Stimulated activated CD8-positive, alpha-beta memory T cell treated with anti-CD3 and anti-CD28 coated beads, Interleukin-2, amount 100 ng/mL, for 1 hour (primary cell): Measurements from ENCODE around the gene TMEM200C.

Source experiments
- DNase-seq, 2 donors: peaks; one replicate each; pipeline ENCODE4 v3.0.0-alpha.2; 2020; ENCODE audit warnings: low read depth in 2 of 2

Gene TMEM200C

DNA sequence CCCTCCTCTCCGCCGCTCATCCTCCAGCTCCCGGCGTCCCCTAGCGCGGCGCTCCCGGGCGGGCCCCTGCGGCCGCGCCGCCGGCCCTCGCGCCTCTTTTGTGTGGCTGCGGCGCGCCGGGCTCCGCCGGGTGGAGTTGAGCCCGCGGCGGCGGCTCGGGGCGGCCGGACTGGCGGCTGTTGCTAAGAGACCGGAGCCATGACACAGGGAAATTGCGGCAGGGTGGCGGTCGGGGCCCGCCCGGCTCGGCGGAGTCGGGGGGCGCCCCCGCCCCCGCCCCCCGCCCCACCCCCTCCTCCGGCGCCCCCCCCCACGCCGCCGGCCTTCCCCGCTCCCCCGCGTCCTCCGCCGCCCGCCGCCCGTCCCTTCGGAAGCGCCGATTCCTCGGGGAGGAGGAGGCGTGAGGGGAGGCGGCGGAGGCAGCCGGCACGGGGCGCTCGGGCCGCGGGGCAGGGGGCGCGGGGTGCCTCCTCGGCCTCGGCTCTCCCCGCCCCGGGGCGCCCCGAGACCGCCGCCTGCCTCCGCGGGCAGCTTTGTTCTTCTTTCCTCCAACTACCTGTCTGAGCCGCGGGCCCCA lies at the start of gene TMEM200C:
TMEM200C (minus strand) TSS at position 224 of the 577 bp plus-strand sequence. CDS start 3,459 bp downstream, outside the sequence.
- DNase-seq, result no peak

DNA sequence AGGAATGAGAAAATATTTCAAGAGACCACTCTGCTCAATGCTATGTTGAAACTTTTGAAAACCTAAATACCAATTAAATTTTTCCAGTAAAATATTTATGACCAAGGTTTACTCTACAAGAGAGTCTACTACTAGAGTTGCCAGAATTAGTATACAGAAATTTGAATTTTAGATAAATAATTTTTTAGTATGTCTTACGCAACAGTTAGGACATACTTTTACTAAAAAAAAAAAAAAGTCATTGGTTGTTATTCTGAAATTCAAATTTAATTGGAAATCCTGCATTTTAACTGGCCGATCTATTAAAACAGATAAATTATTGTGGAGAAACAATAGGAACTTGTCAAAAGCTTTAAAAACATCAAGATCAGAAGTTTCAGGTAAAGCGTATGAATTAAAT lies 49.1 kb upstream of the TMEM200C start:
- no peak for DNase-seq

DNA sequence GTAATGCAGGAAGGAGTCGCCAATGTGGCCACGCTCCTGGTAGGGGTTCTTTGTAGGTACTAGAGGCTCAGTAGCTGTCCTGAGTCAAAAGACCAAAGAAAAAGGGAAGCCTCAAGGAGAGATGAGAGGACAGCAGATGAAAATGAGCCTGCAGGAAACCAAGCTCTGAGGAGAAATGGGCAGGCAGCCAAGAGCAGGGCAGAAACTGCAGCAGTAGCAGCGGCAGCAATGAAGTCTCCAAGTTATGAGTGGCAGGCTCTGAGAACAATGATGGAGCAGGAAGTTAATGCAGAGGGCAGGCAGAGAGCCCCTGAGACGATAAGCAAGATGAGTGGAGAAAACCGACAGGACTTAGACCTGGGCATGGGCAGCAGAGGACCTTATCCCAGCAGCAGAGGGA lies 48.2 kb upstream of the TMEM200C start:
- DNase-seq, result no peak

DNA sequence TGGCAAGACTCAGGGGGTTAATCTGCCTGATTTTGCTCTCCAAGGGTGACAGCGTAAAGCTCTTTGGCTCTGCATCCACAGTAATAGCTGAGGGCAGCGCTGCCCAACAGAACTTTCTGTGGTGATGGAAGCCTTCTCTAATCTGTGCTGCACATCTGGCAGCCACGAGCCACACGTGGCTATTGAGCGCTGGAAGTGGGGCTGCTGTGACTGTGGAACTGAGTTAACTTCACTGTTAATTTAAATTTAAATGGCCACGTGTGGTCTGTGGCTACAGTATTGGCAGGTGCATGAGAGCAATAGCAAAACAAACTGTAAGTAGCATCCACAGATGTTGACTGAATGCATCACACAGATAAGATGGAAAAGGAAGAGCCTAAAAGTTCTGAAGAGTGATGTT lies 47.3 kb upstream of the TMEM200C start:
- no peak for DNase-seq

DNA sequence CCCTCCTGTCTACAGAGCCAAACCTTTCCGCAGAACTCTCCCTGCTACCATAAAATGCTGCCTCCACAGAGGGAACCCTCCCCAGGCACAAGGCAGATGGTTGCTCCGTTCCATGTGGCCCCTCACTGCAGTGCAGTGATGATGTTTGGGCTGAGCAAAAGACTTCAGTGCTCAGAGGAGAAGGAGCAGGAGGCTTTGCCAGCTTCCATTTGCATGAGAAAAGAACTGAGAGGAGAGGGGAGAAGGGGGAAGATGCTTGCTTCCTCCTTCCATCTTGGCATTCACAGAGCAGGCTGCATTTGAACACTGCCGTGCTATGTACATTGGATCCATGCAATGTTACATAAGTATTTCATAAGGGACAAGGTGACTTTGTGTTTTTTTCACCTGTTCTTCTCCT lies 46.6 kb upstream of the TMEM200C start:
- DNase-seq, result no peak

DNA sequence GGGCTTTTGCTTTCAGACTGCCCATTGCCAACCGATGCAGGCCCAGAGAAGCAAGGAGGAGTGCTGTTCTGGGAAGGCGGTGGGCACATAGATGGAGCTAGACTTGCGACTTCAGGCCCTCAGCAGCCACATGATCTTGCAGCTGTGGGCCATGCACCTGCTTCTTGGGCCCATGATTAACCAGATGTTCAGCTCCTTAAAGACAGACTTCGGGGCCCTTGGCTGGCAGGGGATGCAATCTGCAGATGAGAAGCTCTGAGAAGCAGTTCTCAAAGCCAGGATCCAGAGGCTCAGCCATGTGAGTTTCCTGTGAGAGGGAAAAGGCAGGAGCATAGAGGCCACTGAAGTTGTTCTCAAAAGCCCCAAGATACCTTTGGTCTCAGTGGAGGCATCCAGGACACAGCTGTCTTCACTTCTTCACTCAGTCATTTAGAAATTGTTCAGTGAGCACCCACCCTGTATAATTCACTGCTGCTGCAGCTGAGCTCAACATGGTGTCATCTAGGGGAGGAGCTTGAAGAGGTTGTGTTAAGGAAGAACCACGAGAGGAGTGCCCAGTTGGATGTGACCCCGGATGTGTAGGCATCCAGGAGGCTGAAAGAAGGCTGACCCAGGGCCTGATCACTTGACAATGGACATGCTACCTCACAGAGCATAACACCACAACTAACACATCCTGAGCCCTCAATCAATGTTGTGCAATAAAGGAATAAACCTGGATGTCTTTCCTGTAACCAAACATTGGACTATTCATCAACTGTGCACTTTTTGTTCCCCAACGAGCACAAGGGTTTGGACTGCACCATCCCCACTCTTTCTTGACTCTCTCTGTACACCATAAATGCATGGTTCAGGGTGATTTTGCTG lies 44.7 kb upstream of the TMEM200C start:
- no peak for DNase-seq

DNA sequence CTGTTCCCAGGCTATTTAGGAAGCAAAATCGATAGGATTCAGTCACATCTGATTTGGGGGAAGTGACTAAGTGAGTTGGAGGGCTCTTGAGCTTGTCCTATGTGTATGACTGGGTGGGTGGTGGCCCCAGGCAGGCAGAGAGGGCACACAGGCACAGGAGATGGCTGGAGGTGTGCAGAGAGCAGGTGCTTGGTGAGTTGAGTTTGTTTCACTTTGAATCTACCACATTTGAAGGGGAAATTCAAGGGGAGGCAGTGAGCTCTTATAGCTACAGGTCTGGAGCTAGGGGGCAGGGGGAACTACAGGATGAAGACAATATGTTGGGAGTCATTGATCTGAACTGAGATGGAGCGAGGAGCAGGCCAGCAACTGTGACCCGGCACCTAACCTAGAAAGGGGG lies 42.5 kb upstream of the TMEM200C start:
- DNase-seq, result no peak

DNA sequence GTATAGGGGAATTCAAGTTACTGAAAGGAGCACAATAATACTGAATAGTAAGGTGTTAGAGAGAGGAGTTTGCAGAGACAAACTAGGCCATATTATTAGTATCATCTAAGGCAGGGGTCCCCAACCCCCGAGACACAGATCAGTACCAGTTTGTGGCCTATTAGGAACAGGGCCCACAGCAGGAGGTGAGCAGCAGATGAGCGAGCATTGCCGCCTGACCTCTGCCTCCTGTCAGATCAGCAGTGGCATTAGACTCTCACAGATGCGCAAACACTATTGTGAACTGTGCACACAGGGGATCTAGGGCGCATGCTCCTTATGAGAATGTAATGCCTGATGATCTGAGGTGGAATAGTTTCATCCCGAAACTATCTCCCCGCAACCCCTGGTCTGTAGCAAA lies 41.8 kb upstream of the TMEM200C start:
- DNase-seq, result no peak

DNA sequence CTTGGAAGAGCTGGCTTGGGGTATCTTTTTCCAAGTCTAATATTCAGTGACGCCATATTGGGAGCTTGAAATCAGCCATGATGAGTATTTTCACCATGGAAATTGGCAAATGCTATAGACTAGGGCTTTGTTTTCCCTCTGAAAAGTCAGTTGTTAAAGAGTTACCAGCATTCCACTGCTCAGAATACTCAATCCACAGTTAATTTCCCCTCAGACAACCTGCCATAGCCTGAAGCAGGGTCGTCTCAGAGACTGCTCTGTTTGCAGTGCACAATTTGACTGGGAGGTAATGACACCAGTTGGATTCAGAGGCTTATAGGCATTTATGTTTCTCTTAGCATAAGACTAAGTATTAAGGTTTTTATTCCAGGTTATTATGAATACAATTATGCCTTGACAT lies 35.5 kb upstream of the TMEM200C start:
- no peak for DNase-seq

DNA sequence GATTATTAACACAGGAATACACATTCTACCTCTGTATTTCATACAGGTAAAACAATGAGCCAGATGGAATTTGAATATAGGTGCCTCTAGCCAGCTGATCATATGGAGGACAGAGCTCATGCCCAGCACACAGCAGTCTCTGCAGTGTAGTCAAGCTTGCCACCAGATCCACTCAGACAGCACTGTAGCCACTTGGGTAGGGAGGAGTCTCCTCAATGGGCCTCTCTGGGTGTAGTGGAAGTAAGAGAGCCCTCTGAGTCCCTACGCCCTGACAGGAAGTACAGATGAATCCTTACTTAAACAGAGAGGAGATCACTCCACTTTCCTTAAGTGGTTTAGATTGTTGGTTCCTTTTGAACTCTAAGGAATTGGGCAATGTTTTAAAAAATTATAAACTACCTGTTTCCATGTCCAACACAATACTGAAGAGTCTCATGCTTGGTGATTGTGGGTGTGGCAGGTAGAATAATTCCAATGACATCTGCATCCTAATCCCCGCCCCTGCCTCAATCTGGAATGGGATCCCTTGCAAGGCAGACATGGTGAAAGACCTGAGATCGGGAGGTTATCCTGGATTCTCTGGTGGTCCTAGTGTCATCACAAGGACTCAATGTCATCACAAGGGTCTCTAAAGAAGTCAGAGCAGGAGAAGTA lies 23.0 kb upstream of the TMEM200C start:
- DNase-seq, result no peak

DNA sequence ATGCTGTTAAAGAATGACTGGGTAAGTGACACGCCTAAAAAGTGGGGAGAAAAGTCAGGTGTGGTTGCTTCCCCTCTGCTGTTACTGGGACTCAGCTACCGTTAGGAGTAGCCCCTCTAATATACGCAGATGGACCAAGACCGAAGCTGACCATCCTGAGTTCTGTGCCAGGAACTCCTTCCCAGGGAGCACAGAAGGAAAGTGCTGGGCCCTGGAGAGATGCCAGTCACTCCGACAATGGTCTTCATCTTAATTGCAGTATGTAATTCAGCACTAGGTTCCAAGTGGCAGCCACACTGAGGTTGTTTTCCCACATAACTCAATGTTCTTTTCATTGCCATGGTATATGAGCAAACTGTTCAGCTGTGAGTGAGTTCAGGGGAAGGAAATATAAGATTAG lies 19.6 kb upstream of the TMEM200C start:
- DNase-seq, result no peak

DNA sequence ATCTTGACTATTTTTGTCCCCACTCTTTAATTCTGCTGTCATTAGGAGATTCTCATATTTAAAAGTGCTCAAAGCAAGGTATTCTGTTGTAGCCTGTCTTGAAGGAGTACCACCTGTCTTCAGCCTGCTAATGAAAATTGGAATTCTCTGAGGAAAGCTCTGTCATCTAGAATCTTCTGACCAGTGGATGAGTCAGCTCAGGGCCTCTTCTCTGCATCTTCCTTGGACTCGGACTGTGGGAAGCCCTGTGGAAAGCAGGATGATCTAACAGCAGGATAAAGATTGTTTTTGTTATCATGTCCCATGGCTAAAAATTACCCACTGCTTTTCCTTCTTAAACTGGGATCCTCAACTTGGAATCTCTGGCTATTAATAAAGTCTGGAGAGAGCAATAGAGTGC lies 18.7 kb upstream of the TMEM200C start:
- DNase-seq, result no peak

DNA sequence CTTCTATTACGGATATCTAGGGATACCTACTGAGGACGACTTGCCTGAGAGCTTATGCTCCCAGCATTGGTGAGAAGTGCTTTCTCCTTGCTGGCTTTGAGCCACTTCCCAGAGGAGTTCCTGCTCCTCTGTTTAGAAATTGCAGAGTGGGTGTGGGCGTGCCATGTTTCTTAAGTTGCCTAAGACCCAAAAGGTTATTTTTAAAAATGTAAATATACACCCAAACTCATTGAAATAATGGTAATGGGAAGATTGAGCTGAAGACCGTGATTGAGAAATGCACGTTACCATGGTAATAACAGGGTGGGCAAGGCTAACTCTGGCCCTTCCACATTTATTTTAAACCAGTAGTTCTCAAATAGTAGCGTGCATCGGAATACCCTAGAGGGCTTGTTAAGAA lies 17.2 kb upstream of the TMEM200C start:
- DNase-seq, result no peak

DNA sequence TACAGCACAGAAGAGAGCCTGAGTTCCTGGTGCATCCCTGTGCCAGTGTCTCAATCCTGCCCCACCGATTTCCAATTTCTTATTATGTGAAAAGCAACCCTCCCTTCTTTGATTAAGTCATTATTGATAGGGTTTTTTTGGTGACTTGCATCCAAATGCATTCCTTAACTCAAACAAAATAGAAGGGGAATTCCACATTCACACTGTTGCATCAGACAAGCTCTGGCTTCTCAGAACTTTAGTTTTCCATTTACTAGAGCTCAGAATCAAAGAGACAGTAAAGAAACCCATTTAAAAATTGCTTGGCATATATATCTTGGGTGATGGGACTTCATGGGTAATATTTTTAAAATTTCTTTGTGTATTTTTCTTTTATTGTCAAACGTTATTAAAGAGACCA lies 13.8 kb upstream of the TMEM200C start:
- DNase-seq, result no peak

DNA sequence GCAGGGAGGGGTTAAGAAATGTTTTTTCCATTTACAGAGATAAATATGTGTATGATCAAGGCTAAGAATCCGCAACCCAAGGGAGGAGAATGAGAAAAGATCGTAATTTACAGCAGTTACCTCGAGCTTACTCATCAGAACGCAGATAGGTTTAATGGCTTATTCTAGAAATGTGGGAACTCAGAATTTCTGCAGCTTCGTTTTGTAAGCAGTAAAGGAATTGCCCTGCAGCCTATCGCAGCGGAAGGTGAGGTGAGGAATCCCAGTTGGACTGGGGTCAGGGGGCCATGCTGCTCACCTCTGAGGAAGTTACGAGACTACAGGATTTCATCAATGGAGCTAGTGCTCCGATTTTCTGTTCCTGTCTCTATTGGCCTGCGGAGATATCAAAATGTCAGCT lies 8.1 kb upstream of the TMEM200C start:
- DNase-seq, result no peak

DNA sequence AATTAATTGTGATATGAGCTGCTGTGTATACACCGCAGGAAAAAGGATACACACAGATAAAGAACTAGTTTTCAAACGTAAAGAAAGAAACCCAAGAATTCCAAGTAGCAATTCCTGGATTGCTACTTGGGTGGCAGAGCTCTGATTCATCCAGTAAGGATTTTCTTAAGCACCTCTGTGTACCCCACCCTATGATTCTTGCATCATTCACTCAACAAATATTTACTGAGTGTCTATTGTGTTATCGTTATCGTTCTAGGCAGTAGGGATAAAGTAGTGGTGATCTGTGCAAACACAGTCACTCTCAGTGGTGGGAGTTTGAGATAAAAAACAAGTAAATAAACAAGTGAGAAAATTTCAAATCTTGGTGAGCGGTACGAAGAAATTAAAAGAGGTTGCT lies 4.9 kb upstream of the TMEM200C start:
- no peak for DNase-seq

DNA sequence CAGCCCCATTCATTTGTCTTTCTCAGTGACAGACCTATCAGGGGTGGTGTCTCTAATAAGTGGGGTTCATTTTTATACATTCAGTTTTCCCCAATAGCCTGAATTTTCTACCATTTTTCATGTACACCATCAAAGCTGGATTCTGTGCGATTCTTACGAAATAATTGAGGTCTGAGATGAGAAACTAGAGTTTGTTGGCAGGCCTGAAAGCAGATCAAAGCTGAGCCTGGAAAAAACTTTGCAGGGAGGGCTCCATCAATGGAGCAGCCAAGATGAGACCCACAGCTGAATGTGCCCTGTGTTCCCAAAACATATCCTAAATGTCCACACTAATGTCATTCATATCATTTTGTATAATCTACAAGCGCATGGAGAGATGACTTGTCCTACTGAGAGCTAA lies 4.5 kb upstream of the TMEM200C start:
- no peak for DNase-seq

DNA sequence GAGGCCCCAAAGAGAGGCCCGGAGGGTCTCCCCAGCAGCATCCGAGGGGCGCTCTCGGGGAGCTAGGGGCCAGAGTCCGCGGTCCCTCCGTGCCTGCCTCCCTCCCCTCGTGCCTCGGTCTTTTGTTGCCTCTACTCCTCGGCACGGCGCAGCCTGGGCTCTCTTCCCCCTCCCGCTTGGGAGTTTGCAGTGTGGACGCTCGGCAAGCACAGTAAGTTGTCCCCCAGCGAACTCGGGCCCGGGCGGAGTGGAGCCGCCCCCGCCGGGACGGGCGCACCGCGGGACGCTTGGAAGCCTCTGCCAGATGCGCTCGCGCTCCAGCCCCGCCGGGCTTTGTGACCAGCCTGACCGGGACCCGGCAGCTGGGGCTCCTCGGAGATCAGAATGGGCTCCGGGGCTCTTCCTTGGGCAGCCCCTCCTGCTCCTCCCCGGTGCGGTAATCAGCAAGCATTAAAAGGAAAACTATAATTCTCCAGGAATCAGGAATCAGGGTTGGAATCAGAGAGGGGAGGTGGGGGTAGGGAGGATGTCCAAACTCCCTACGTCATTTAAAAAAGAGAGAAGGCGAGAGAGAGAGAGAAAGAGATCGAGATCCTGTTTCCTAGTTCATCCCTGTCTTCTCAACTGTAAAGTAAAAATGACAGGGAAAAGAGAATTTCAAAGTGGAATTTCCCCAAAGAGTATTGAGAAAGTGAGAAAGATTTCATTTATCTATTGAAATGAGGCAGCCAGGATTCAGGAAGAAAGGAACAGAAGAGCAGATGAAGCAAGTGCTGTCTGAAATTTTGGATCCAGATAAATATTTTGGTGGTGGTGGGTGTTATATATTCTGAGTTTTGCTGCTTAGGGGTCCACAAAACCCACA lies 786 bp upstream of the TMEM200C start:
- DNase-seq, result no peak

DNA sequence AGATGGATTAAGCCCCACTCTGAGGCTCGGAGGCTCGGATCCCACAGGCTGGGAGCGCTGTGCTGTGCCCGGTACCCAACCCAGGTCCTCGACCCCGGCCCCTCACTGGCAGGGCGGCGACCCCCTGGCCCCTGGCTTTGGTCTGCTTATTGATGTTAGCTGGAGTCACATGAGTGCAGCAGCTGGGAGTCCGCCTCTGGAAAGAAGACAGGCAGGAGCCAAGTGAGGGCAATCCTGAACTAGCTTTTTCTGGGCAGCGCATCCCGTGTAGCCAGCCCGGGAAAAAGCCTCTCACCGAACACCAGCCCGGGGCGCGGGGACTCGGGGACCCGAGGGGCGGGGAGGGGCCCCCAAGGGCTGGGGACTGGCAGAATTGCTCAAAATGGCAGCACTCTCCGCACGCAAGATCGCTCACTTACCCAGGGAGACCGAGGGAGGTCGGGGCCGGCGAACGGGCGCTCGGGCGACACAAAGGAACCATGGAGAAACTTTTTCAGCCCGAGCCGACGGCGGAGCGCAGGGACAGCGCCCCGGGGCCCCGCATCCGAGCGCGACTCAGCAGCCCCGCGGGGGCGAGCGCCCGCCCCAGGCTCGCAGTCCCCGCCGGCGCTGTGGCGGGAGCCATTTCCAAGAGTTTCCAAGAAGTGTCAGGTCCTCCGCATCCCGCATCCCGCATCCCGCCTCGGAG lies 567 bp downstream of the TMEM200C start:
- DNase-seq, result no peak

DNA sequence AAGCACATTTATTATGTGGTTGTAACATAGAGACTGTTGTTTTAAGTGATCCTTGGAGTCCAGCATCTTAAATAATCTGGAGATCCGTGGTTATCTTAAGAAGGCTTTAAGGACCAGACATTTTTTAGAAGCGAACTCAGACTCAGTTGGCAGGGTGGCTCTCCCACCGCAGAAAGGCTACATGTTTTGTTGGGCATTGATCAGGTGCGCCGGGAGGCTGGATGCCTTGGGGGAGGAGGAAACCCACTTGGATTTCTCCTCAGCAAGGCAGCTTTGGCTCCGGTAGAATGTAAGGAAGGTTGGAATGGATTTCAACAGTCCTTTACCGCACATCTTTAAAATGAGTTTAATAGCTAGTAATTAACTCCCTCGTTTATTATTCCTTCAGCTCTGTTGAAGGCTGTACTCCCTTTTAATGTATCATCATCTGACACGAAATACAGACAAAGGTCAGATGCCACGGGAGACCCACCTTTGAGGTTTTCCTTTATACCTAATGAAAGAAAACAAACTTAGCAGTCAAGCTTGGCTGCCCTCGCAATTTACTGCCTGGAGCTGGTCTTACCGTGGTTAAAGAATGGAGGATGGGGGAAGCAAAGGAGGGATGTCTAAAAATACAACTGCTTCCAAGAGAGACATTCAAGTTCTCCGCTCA lies 1.2 kb downstream of the TMEM200C start:
- DNase-seq, result no peak

DNA sequence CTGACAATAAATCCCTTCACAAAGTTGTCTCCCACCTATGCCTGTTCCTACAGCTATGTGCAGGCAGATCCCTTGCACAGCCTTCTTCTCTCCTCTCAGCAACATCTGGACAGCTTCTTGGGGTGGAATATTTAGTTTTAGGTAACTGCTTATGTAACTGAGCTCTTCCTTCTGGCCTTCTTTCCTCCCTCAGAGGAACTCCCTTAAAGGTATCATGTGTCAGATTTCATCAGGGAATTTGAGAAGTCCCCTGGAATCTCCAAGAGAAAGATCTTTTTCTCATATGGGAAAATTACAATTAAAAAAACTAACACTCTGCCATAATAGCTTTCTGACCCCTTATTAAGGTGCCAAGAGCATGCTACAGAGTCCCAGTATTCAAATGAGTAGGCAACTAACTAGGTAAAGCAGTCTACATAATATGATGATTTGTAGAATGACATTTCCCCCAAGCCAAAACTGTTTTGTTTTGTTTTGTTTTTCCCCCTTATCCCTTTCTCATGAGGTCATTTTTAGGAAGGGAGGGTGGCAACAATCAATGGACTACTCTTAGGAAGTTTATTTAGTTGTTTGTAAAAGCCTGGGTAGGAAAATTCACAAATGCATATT lies 2.4 kb downstream of the TMEM200C start:
- no peak for DNase-seq
